Stimulated activated naive CD8-positive, alpha-beta T cell treated with anti-CD3 and anti-CD28 coated beads, Interleukin-15, Interleukin-2, amounts not matched to agents 100 ng/mL and 50 ng/mL, for 24 hours (primary cell): ENCODE data around the gene DBP.
A peak's percentile ranks its signal among the peaks of the same experiment; 100 is the strongest.

Source experiments
- H3K27ac Mint-ChIP-seq: one replicate; pipeline ENCODE4 v1.8.0; 2021; ENCODE audit warnings: mild to moderate bottlenecking, mixed read lengths
- H3K27me3 Mint-ChIP-seq: one replicate; pipeline ENCODE4 v1.8.0; 2021; ENCODE audit warnings: mixed read lengths
- H3K36me3 Mint-ChIP-seq: one replicate; pipeline ENCODE4 v1.8.0; 2021; ENCODE audit warnings: low read depth, mixed read lengths
- H3K4me1 Mint-ChIP-seq: one replicate; pipeline ENCODE4 v1.8.0; 2021; ENCODE audit warnings: low read depth, mixed read lengths
- H3K4me3 Mint-ChIP-seq: one replicate; pipeline ENCODE4 v1.8.0; 2021; ENCODE audit warnings: mild to moderate bottlenecking, mixed read lengths
- H3K9me3 Mint-ChIP-seq: one replicate; pipeline ENCODE4 v1.8.0; 2021; ENCODE audit warnings: mixed read lengths

DBP gene

GRCh38 chr19:48616491-48617056 is 20.6 kb downstream of the DBP start:
- H3K9me3 Mint-ChIP-seq = no peaks in the 10 kb centered on the region
- peaks cover 46% of the 10 kb centered on the region for H3K4me1 Mint-ChIP-seq
- H3K27ac Mint-ChIP-seq = peak overlapping the region; percentile 100
- peaks cover 61% of the 10 kb centered on the region for H3K36me3 Mint-ChIP-seq
- H3K4me3 Mint-ChIP-seq = peak overlapping the region; percentile 97
- no peaks in the 10 kb centered on the region for H3K27me3 Mint-ChIP-seq

GRCh38 chr19:48616041-48616436 is 21.1 kb downstream of the DBP start:
- H3K27me3 Mint-ChIP-seq = no peaks in the 10 kb centered on the region
- H3K4me1 Mint-ChIP-seq = peaks cover 42% of the 10 kb centered on the region
- H3K4me3 Mint-ChIP-seq = peak overlapping the region; percentile 97
- no peaks in the 10 kb centered on the region for H3K9me3 Mint-ChIP-seq
- peaks cover 57% of the 10 kb centered on the region for H3K36me3 Mint-ChIP-seq
- H3K27ac Mint-ChIP-seq = peak overlapping the region; percentile 82

GRCh38 chr19:48615231-48616040 is 21.7 kb downstream of the DBP start:
- peak overlapping the region; percentile 31 for H3K27ac Mint-ChIP-seq
- H3K4me1 Mint-ChIP-seq = peaks cover 42% of the 10 kb centered on the region
- H3K4me3 Mint-ChIP-seq = peak overlapping the region; percentile 45
- H3K36me3 Mint-ChIP-seq = peaks cover 57% of the 10 kb centered on the region
- H3K27me3 Mint-ChIP-seq = no peaks in the 10 kb centered on the region
- H3K9me3 Mint-ChIP-seq = no peaks in the 10 kb centered on the region

- Mint-ChIP-seq H3K4me1 (peaks cover 34% of the 10 kb centered on the region), H3K36me3 (peaks cover 55% of the 10 kb centered on the region), H3K27me3 (no peaks in the 10 kb centered on the region), H3K4me3 (peak within 1 kb of the TSS; percentile 45), H3K9me3 (no peaks in the 10 kb centered on the region), H3K27ac (peak within 1 kb of the TSS; percentile 66)
These were observed 22.5 kb downstream of the DBP start, which contains the start of gene FAM83E for GRCh38 chr19:48614436-48615230. TSS of gene FAM83E (minus strand) at chr19:48615076. CDS start at chr19:48613372, 1,704 bp downstream.

GRCh38 chr19:48613852-48614435 is 23.2 kb downstream of the DBP start:
- H3K27ac Mint-ChIP-seq = peak overlapping the region; percentile 66
- H3K4me1 Mint-ChIP-seq = peaks cover 32% of the 10 kb centered on the region
- no peaks in the 10 kb centered on the region for H3K27me3 Mint-ChIP-seq
- no peak overlapping the region for H3K4me3 Mint-ChIP-seq
- no peaks in the 10 kb centered on the region for H3K9me3 Mint-ChIP-seq
- peaks cover 49% of the 10 kb centered on the region for H3K36me3 Mint-ChIP-seq

GRCh38 chr19:48613024-48613851 is 23.9 kb downstream of the DBP start:
- Mint-ChIP-seq H3K9me3 (no peaks in the 10 kb centered on the region), H3K27ac (peak overlapping the region; percentile 66), H3K36me3 (peaks cover 42% of the 10 kb centered on the region), H3K4me3 (no peak overlapping the region), H3K27me3 (no peaks in the 10 kb centered on the region), H3K4me1 (peaks cover 30% of the 10 kb centered on the region)

GRCh38 chr19:48611872-48612271 is 25.3 kb downstream of the DBP start:
- peaks cover 29% of the 10 kb centered on the region for H3K36me3 Mint-ChIP-seq
- H3K4me3 Mint-ChIP-seq = no peak overlapping the region
- H3K27me3 Mint-ChIP-seq = no peaks in the 10 kb centered on the region
- no peak overlapping the region for H3K27ac Mint-ChIP-seq
- H3K4me1 Mint-ChIP-seq = peaks cover 18% of the 10 kb centered on the region
- no peaks in the 10 kb centered on the region for H3K9me3 Mint-ChIP-seq

- Mint-ChIP-seq H3K4me3 (no peak overlapping the region), H3K27ac (no peak overlapping the region), H3K27me3 (no peaks in the 10 kb centered on the region)
These were observed 27.5 kb downstream of the DBP start for GRCh38 chr19:48609571-48610108.

GRCh38 chr19:48608798-48609263 is 28.3 kb downstream of the DBP start:
- H3K36me3 Mint-ChIP-seq = peaks cover 4% of the 10 kb centered on the region
- no peak overlapping the region for H3K27ac Mint-ChIP-seq
- no peaks in the 10 kb centered on the region for H3K9me3 Mint-ChIP-seq
- H3K4me3 Mint-ChIP-seq = no peak overlapping the region
- no peaks in the 10 kb centered on the region for H3K27me3 Mint-ChIP-seq
- H3K4me1 Mint-ChIP-seq = peaks cover 4% of the 10 kb centered on the region

More at GRCh38 chr19:48609571-48610108, 27.5 kb downstream of the DBP start:
- H3K9me3 Mint-ChIP-seq = no peaks in the 10 kb centered on the region
- H3K36me3 Mint-ChIP-seq = peaks cover 10% of the 10 kb centered on the region
- peaks cover 4% of the 10 kb centered on the region for H3K4me1 Mint-ChIP-seq

GRCh38 chr19:48607359-48607755 is 29.8 kb downstream of the DBP start:
- Mint-ChIP-seq H3K27me3 (no peaks in the 10 kb centered on the region), H3K9me3 (no peaks in the 10 kb centered on the region), H3K27ac (no peak overlapping the region)

GRCh38 chr19:48606463-48607358 is 30.5 kb downstream of the DBP start, which contains the start of gene SPACA4:
TSS of gene SPACA4 (plus strand) at chr19:48606742. CDS start at chr19:48606979, 237 bp downstream.
- Mint-ChIP-seq H3K27me3 (no peaks in the 10 kb centered on the region), H3K27ac (no peak within 1 kb of the TSS), H3K4me3 (no peak within 1 kb of the TSS)

More at GRCh38 chr19:48607359-48607755, 29.8 kb downstream of the DBP start:
- Mint-ChIP-seq H3K4me1 (peaks cover 4% of the 10 kb centered on the region), H3K4me3 (no peak overlapping the region), H3K36me3 (no peaks in the 10 kb centered on the region)

GRCh38 chr19:48603850-48604249 is 33.3 kb downstream of the DBP start:
- H3K4me3 Mint-ChIP-seq = no peak overlapping the region
- no peaks in the 10 kb centered on the region for H3K9me3 Mint-ChIP-seq
- no peak overlapping the region for H3K27ac Mint-ChIP-seq
- H3K4me1 Mint-ChIP-seq = peaks cover 3% of the 10 kb centered on the region
- no peaks in the 10 kb centered on the region for H3K36me3 Mint-ChIP-seq
- H3K27me3 Mint-ChIP-seq = no peaks in the 10 kb centered on the region

More at GRCh38 chr19:48606463-48607358, 30.5 kb downstream of the DBP start, which contains the start of gene SPACA4:
- peaks cover 4% of the 10 kb centered on the region for H3K4me1 Mint-ChIP-seq
- H3K36me3 Mint-ChIP-seq = no peaks in the 10 kb centered on the region
- no peaks in the 10 kb centered on the region for H3K9me3 Mint-ChIP-seq

- Mint-ChIP-seq H3K4me3 (no peak overlapping the region), H3K27ac (no peak overlapping the region), H3K36me3 (no peaks in the 10 kb centered on the region), H3K9me3 (no peaks in the 10 kb centered on the region), H3K27me3 (no peaks in the 10 kb centered on the region), H3K4me1 (no peaks in the 10 kb centered on the region)
These were observed 33.7 kb downstream of the DBP start for GRCh38 chr19:48603449-48603848.
